HG03354 (cell line): ENCODE measurements around the gene GLE1.
"Not testable (repeated sequence)": the region's sequence is repeated elsewhere in the genome, so short reads cannot be mapped to it uniquely, and the experiment has no call there.

Experiments
- ATAC-seq: cut with Tn5 transposase; IDR thresholded peaks from one replicate; pipeline ENCODE4 v1.9.1; 2021; ENCODE audit warnings: mild to moderate bottlenecking; ENCODE audit not compliant: unreplicated experiment, poor library complexity, severe bottlenecking

Gene GLE1

GRCh38 chr9:128494746-128495129 is 9.8 kb upstream of the GLE1 start:
- ATAC-seq, result no peak

GRCh38 chr9:128495296-128495695 is 9.2 kb upstream of the GLE1 start:
- no peak for ATAC-seq

- ATAC-seq, result no peak
Measured at GRCh38 chr9:128495804-128496417, 8.6 kb upstream of the GLE1 start.

GRCh38 chr9:128497824-128498610 is 6.5 kb upstream of the GLE1 start:
- ATAC-seq, result no peak

GRCh38 chr9:128498911-128499310 is 5.6 kb upstream of the GLE1 start:
- ATAC-seq, result no peak

- ATAC-seq, result no peak
Measured at GRCh38 chr9:128499920-128500319, 4.6 kb upstream of the GLE1 start.

- ATAC-seq, result not testable (repeated sequence)
Measured at GRCh38 chr9:128503415-128503825, 1.1 kb upstream of the GLE1 start.

GRCh38 chr9:128503870-128504269 is 649 bp upstream of the GLE1 start:
- no peak for ATAC-seq

GRCh38 chr9:128505414-128505765 is 871 bp downstream of the GLE1 start:
- ATAC-seq, result no peak

- not testable (repeated sequence) for ATAC-seq
Measured at GRCh38 chr9:128505906-128506305, 1.4 kb downstream of the GLE1 start.

- ATAC-seq, result no peak
Measured at GRCh38 chr9:128512820-128513219, 8.3 kb downstream of the GLE1 start.

- no peak for ATAC-seq
Measured at GRCh38 chr9:128521956-128522355, 17.4 kb downstream of the GLE1 start.

- ATAC-seq, result no peak
Measured at GRCh38 chr9:128523199-128523925, 18.8 kb downstream of the GLE1 start.

GRCh38 chr9:128526720-128527119 is 22.2 kb downstream of the GLE1 start:
- no peak for ATAC-seq

- no peak for ATAC-seq
Measured at GRCh38 chr9:128528445-128529160, 24.1 kb downstream of the GLE1 start.

- ATAC-seq, result no peak
Measured at GRCh38 chr9:128529191-128529590, 24.7 kb downstream of the GLE1 start.

GRCh38 chr9:128532581-128532980 is 28.1 kb downstream of the GLE1 start:
- ATAC-seq, result no peak

GRCh38 chr9:128540634-128541360 is 36.3 kb downstream of the GLE1 start:
- no peak for ATAC-seq

GRCh38 chr9:128546504-128546903 is 42.0 kb downstream of the GLE1 start:
- no peak for ATAC-seq

GRCh38 chr9:128548876-128549275 is 44.4 kb downstream of the GLE1 start:
- no peak for ATAC-seq
